ENCODE measurements around the gene CHST11. TPM values are rescaled to one million over a fixed set of nuclear protein-coding genes. Genes with fewer than 3 reads are reported as not detected.

CHST11 gene
- polyA plus RNA-seq, 1 donor, result 2.0 TPM

DNA sequence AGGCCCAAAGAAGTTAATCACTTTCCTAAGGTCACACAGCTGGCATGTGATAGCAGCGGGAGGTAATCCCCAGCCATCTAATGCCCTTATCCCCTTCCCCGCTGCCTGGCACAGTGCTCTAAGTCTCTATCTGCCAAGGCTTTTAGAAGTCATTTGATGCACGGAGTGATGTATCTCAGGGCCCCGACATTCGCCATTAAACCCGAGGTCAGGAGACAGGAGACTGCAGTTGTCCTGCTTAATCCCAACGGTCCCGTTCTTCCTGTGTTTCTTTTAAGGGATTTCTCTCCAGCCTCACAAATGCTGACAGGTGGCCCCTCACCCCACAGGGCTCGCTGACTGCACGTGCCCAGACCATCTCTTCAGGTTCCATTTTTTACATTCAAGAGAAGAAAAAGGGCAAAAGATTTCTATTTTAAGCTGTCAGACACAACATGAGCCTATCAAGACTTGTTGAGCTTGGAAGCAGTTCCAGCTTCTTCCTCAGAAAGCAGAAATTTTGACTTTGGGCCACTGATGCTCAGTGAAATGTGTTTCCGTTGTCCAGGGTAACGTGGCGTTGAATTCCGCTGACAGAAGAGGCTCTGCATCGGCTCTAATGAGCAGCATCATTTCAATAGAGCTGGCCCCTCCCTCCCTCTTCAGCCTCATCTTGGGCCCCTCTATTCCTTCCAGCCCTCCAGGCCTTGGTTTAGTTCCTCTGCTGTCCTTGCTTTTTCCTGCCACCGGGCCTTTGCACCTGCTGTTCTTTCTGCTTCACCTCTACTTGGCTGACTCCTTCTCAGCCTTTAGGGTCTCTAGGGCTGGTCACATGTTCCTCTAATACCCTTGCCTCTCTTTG, 171.5 kb downstream of the CHST11 start:
- no peak for DNase-seq (ENCODE audit: low read depth)

DNA sequence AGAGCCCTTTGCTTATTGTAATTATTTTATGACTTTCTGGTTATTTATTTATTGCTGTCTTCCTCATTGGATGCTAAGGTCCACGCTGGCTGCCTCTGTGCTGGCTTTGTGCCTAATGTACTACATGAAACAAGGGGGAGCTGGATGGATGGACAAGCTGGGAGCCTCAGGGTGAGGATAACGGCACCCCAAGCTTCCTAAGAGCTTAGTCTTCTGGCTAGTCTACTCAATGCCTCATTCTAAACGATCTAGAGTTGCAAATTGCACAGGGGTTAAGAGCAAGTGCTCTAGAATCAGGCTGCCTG, 172.0 kb downstream of the CHST11 start:
- no peak for DNase-seq (ENCODE audit: low read depth)

DNA sequence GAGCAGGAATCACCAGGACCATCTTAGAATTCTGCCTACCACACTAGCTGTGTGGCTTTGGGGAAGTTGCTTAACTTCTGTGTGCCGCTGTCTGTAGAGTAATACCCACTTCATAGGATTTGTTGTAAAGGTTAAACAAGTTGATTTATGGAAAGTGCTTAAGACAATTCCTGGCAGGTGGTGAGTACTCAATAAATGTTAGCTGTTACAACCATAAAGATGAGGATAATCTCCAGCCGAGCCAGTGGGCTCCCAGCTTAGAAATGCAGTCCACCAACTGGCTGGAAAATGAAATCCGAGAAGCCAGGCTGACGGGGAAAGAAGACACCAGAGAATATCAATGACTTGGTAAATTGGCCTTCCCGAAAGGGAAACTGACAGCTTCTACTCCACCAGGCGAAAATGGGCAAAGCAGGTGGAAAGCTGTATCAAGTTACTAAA, 173.5 kb downstream of the CHST11 start:
- no peak for DNase-seq (ENCODE audit: low read depth)

DNA sequence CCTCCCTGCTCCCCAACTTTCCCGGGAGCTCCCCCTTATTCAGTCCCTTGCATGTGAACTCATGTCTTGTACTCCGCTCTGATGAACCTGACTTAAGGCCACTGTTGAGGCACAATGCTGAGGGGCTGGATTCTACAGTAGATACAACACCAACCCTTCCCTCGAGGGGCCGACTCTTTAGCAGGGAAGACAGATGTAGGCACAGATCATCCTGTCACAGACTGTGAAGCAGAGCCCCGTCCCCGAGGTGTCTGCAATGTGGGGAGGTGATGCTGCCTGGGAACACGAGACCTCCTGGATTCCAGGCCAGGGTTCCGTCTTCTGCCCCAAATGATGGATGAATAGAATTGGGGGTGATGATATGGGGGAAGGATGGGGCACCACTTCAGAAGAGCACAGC, 175.1 kb downstream of the CHST11 start:
- no peak for DNase-seq (ENCODE audit: low read depth)

DNA sequence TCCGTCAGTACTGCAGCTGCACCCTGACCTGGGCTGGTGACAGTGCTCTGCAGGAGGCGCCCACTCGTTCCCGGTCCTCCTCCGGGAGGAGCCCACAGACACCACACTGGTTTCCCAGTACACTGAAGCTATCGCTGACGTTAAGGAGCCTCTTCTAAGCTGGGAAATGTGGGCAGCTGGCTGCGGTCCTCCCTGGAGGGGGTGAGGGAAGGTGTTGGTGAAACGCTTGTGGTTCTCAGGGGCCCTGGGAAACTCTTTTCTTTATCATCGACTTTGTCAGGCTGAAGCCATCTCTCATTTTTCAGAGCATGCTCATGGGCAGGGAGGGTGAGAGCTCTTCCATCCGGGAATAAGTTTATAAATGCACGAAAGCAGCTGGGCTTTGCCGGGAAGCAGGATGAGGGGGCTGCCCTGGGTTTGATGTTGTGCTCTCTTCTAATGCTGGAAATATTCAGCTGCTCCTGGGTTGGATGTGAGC, 176.0 kb downstream of the CHST11 start:
- DNase-seq (ENCODE audit: low read depth), result no peak

DNA sequence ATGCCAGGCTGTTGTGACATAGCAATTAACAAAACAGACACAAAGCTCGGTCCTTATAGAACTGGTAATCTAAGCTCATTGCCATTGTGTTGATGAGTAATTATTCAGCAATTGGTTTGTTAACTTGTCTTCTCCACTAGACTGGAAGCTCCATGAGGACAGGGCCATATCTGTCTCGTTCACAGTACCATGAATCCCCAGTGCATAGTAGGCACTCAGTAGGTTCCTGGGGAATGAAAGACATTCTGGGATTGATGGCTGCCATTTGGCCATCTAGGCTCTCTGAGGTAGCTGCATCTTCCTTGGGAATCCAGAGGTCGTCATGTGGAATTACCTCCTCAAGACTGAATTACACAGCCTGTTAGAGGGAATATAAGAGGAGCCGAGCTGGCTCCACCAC, 177.3 kb downstream of the CHST11 start:
- no peak for DNase-seq (ENCODE audit: low read depth)

DNA sequence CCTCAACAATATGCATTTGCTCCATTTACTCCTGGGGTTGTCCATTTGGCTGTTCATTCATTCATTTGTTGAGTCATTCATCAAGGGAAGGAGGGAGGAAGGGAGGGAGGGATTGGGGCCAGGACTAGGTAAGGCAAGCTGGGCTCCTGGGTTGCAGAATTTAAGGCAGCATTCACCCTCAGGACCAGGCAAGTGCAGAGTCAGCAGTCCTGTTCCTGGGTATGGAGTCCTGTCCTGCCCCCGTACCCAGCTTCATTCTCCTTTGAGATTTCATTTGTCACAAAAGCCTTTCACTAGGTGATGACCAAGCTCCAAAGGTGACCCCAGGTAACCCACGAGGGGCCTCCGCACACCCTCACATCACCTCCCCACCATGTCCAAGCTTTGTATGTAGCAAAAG, 178.1 kb downstream of the CHST11 start:
- no peak for DNase-seq (ENCODE audit: low read depth)

DNA sequence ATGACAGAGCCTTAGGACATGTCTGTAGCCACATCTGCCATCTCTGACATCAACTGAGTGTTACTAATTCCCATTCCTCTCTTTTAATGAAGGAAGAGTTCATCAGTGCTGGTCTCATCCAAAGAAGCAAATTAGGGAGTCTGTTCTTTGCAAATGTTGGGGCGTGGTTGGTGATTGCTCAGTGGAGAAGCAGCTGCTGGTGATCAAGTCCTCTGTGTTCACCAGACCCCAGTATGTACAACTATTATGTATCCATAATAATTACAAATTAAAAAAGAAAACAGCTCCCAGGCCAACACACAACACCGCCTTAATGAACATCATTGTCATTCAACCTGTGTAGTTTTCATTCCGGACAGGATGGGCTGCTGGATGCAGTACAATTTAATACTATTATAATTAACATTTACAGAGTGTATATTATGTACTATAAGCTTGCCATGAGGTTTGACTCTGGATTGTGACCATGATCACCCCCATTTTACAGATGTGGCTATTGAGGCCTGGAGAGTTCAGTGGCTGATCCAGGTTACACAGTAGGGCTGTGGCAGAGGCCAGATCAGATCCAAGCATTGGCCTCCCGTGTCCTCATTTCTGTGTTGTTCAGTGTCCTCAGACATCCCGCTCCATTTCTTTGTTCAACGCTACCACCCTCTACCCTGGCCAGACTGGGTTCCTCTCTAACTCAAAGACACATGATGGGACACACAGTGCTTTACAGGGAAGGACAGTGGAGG, 179.0 kb downstream of the CHST11 start:
- no peak for DNase-seq (ENCODE audit: low read depth)

DNA sequence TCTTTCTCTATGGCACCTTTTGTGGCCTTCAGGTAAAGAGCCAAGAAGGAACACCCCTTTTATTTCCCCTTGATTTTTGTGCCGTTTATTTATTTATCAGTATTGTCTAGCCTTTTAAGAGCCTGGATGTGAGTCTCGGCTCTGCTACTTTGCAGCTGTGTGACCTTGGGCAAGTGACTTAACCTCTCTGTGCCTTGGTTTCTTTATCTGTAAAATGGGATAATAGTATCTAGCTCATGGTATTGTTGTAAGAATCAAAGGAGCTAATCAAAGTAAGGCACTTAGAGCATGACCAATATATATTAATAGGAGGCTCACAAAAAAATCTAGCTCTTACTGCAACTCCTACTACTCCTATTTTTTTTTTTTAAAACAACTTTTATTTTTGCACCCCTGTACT, 179.7 kb downstream of the CHST11 start:
- no peak for DNase-seq (ENCODE audit: low read depth)

DNA sequence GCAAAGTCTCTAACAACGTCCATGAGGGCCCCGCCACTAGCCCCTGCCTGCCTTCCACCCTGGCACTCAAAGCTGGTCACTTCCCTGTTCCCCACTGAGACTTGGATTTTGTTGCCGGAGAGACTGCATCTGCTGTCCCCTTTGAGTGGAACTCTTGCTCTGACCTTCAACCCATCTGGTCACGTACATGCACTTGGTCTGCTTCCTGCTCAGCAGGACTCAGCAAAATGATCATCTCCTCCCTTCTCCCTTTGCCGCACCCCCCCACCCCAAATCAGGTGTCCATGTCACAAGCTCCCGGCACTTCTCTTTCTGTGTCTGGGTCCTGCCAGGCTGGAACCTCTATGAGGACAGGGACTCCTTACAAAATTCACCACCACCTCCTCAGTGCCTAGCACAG, 180.9 kb downstream of the CHST11 start:
- no peak for DNase-seq (ENCODE audit: low read depth)

DNA sequence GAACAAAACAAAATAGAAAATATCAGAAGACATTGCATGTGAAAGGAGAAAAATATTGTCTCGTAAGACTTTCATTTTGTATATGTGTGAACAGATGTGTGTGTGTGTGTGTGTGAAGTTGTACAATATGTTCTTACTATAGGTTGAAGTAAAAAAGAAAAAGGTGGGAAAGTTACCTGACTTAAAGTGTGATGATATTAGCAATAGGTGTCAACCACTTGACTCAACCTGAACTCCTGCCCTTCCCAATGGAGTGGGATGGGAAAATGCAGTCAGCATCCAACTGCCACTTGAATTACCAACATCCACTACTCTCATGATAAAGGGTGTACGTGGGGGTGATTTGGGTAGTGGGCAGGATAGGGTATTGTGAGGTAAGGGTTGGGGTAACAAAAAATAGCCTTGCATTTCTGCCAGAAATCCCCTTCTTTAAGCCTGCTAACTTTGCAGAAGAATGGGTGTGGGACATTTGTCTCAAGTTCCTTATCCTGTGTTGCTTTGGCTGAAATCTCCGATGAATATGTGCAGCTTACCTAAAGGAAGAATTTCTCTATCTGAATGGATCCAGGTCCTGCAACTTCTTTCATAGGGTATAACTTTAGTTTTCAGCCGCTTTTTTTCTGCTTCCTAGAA, 181.6 kb downstream of the CHST11 start:
- no peak for DNase-seq (ENCODE audit: low read depth)

DNA sequence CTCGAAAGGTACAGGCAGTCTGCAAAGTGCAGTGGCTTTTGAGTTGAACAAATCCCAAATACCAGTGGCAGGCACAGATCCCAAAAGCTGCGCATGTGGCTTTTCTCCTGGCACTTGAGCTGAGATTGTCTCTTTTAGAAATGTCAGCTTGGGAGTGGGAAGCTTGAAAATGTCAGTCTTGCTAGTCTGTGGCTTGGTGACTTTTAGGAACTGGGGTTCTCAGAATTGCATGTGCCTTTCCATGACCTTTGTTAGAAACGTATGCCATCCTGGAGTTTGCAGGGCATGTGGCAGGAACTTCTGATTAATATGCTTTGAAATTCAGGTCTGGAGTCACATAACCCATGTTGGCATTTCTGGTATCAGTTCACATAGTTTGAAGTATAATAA, 182.1 kb downstream of the CHST11 start:
- no peak for DNase-seq (ENCODE audit: low read depth)

DNA sequence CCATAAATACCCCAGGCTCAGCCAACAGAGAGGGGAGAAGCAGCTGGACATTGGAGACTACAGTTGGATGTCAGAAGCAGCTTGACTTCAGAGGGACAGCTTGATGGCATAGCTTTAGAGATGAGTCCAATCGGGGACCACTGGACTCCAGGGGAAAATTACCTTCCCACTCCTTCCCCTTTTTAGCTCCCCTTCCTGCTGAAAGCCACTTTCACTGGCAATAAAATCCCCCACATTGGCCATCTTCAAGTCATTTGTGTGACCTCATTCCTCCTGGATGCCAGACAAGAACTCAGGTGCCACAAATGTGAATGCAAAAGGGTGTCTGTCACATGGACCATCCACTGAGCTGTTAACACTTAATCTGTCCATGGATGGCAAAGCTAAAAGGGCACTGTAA, 184.2 kb downstream of the CHST11 start:
- no peak for DNase-seq (ENCODE audit: low read depth)

DNA sequence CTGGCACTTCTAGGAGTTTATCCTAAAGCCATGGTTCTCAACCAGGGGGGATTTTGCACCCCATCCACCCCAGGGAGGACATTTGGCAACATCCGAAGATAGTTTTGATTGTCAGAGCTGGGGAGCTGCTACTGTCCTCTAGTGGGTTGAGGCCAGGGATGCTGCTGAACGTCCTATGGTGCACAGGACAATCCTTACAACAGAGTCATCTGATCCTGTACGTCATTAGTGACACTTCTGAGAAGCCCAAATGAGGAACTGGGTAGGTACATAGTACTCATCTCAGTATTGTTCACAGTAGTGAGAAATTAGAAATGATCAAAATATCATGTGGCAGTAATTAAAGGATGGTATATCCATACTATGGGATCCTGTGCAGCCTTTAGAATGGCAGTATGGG, 185.1 kb downstream of the CHST11 start:
- no peak for DNase-seq (ENCODE audit: low read depth)

DNA sequence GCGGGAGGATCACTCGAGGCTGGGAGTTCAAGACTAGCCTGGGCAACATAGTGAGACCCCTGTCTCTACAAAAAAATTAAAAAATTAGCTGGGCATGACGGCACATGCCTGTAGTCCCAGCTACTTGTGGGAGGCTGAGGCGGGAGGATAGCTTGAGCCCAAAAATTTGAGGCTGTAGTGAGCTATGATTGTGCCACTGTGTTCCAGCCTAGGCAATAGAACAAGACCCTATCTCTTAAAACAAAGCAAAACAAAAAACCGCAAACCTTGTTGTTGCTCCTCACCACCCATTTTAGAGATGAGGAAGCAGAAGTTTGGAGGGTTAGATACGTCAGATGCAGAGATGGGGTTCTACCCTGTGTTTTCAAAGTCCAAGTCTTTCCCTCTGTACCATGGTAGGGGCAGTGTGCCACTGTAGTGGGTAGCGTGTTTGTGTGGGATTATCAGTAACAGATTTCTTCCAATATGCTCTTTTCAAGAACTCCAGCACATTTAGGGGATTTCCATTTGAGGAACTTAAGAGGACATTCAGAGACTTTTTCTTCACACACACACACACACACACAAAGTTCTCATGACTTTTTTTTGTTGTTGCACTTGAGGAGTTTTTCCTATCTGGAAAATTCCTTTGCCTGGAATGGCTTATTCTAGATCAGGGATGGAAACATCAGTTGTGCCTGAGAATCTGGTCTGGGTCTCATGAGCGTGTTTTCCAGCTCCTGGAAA, 186.5 kb downstream of the CHST11 start:
- DNase-seq (ENCODE audit: low read depth), result no peak

DNA sequence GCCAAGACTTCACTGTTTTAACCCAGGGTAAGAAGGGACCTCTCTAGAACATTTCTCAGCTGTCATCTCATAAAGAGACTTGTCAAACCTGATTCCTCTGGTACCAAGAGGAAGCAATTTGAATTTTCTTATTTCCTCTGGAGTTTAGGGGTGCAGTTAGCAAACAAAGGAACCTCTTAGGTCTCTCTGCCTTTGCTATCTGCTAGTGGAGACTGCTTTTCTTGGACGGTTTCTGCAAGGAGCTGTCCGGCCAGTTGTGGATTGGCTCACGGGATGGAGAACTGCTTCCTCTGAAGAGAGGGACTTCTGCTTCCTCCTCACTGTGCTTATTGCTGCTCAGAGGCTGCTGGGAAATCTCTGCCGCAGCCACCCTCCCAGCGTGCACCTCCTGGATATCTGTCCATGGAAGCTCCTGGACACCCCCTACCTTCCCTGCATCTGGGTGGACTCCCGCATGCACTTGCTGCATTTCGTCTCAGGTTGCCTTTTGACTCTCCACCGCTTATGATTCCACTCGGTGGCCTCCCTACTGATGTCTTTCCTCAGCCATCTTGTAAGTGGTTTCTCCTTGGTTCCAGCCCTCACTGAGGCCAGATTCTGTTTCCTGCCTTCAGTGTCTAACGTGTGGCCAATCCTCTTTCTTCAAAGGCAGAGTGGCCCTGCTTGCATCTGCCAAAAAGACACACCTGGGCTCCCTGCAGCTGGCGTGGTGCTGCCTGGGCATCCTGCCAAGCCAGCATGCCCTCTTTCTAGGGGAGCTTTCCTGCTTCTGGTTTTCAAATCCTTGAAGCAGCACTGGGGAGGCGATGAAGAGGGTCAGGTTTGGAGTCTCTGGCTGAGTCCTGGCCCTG, 187.3 kb downstream of the CHST11 start:
- DNase-seq (ENCODE audit: low read depth), result no peak

DNA sequence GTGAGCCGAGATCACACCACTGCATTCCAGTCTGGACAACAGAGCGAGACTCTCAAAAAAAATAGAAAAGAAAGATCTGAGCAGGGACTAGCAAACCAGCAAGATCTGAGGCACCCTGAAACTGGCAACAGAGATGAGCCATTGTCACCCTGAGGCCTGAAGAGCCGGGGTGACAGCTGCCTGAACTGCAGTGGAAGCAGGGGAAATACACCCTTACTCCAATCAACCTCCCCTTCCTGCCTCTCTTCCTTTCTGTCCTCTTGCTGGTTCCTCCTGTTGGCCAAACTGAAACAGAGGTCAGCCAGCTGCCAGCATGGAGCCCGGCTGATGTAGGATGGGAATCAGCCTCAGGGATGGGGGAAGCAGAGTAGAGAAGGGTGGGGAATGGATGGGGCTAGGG, 192.0 kb downstream of the CHST11 start:
- no peak for DNase-seq (ENCODE audit: low read depth)

DNA sequence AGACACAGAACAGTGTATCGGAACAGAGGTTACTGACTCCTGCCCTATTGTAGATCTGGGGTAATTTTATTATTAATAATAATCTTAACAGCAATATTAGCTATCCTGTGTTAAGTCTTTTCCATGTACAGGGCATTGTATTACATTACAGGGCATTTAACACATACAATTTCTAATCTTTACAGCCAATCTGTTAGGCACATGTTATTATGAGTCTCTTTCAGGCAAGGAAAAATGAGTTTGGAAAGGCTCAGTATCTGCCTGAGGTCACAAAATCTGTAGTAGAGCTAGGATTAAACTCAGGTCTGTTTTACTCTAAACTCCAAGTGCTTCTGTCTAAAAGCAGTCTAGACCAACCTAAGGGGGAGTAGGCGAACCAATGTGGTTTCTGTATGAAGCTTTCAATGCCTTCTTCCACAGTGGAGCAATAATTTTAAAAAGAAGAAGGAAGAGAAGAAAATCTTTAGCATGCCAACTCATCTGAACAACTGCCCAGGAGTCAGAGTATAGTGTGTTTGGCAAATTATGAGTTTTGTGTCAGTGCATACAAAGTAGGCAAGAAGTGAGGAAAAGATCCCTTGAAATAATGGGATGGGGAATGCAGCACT, 192.6 kb downstream of the CHST11 start:
- no peak for DNase-seq (ENCODE audit: low read depth)

DNA sequence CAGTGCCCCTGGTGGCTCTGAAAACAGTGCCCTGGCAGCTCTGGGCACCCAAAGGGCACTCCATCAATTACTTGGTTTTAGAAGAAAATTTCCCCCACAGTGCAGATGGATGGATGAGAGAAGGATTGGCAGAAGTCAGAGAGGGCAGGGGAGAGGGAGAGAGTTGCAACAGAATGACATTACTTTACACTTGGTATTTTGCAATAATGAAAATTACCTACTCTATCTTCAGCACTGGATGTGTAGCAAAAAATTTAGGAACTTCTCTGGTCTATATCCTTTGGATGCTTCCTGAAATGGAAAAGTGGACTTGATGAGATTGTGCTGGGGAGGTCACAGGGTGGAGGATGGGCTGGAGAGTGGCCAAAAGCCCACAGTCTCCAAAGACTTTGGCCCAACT, 193.2 kb downstream of the CHST11 start:
- no peak for DNase-seq (ENCODE audit: low read depth)

DNA sequence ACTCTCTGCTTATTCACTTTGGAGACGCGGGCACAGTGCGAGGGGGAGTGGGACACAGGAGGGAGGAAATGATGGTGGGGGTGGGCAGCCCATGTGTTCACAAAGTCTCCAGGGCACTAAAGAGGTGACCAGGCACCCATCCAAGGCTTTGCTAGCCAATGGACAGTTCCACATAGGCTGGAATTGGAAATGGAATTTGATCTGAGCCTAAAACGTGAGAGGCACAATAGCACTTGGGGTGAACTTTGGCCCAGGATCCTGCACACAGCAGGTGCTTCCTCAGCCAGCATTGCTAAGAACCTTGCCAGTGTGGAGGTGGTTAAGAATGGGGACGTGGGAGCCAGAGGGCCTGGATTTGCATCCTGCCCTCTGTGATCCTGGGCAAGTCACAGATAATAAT, 193.8 kb downstream of the CHST11 start:
- no peak for DNase-seq (ENCODE audit: low read depth)

DNA sequence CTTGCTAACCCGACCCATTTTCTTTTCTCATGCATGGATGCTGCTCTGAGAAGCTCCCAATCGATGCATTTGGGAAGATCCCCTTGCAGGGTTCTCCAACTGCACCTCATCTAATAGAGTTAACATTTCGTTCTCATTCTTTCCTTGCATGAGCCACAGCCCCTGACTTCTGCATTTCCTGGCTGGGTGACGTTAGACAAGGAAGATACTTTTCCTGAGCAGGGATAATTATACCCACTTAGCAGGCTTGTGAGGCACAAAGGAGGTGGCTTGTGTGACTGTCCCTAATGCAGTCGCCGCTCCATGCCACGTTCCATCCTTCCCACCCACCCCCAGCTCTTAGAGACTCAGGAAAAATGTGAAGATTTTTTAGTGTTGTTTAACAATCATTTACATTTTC, 195.1 kb downstream of the CHST11 start:
- DNase-seq (ENCODE audit: low read depth), result no peak

All from forelimb muscle (tissue), 1 donor.